Iris pigment epithelial cell (primary cell): ENCODE results near the gene SLC11A1.

Experiments
- DNase-seq: peaks from one replicate; pipeline ENCODE4 v3.0.0-alpha.2; 2011; ENCODE audit warnings: low read depth

SLC11A1 gene

GRCh38 chr2:218394298-218395089 is 12.4 kb downstream of the SLC11A1 start:
- no peak for DNase-seq

DNA sequence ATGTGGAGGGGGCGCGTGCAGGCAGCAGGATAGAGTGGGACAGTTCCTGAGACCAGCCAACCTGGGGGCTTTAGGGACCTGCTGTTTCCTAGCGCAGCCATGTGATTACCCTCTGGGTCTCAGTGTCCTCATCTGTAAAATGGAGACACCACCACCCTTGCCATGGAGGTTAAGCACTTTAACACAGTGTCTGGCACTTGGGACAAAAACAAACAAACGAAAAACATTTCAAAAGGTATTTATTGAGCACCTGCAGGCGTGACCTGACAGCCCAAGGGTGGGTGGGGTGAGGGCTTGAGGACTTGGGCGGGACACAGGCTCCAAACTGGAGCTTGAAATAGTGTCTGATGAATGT is 13.0 kb downstream of the SLC11A1 start:
- DNase-seq = no peak

DNA sequence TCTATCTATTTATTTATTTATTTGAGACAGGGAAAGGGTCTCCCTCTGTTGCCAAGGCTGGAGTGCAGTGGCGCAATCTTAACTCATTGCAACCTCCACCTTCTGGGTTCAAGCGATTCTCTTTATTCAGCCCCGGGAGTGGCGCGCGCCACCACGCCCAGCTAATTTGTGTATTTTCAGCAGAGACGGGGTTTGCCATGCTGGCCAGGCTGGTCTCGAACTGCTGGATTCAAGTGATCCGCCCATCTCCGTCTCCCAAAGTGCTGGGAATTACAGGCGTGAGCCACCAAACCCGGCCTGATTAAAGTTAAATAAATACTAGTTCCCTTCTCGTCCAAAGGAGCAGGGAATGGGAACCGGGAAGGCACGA is 13.4 kb downstream of the SLC11A1 start:
- no peak for DNase-seq

- peak; percentile 97 for DNase-seq
Measured at GRCh38 chr2:218395826-218396687, 14.0 kb downstream of the SLC11A1 start.

GRCh38 chr2:218396688-218397462 is 14.8 kb downstream of the SLC11A1 start:
- DNase-seq = peak; percentile 45

- DNase-seq = no peak
Measured at GRCh38 chr2:218397463-218397819, 15.4 kb downstream of the SLC11A1 start.

GRCh38 chr2:218397820-218398436 is 15.9 kb downstream of the SLC11A1 start:
- DNase-seq = peak; percentile 82

DNA sequence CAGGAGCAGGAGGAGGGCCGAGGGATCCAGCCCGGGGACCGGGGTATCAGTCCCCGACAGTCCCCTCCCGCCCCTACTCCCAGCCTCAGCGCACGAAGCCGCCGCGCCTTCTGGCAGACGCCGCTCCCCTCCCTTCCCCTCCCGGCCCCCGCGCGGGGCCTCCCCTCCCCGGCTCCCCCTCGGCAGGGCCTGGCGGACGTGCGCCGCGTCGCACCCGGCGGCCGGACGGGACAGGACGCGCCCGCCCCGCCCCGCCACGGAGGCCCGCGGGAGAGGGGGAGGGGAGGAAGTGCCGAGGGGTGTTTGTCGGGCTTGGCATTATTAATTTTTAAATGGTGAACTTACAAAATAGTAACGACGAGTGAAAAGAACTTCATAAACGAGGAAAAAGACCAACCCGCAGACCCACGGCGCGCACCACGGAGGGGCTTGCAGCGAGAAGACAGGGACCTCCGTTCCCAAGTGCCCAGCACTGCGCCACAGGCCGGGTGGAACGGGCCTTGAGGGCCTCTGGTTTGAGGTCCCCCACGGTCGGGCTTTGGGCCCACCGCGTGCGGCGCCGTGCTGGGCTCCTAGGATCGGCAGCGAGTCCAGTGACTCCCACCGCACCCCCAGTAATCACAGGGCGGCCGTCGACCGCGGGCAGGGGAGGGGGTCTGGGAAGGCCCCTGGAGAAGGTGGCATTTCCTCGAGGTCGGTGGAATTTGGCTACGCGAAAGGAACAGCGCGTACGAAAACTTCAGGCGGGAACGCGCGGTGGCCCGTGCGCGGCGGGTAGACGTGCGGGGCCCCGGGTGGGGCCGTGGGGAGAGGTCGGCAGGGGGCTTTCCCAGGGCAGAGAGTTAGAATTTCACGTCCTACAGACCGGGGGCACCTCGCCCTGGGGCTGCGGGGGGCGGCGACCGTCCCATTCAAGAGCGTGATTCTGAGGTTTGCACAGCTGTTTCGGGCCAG is 16.6 kb downstream of the SLC11A1 start:
- DNase-seq = peak; percentile 62

DNA sequence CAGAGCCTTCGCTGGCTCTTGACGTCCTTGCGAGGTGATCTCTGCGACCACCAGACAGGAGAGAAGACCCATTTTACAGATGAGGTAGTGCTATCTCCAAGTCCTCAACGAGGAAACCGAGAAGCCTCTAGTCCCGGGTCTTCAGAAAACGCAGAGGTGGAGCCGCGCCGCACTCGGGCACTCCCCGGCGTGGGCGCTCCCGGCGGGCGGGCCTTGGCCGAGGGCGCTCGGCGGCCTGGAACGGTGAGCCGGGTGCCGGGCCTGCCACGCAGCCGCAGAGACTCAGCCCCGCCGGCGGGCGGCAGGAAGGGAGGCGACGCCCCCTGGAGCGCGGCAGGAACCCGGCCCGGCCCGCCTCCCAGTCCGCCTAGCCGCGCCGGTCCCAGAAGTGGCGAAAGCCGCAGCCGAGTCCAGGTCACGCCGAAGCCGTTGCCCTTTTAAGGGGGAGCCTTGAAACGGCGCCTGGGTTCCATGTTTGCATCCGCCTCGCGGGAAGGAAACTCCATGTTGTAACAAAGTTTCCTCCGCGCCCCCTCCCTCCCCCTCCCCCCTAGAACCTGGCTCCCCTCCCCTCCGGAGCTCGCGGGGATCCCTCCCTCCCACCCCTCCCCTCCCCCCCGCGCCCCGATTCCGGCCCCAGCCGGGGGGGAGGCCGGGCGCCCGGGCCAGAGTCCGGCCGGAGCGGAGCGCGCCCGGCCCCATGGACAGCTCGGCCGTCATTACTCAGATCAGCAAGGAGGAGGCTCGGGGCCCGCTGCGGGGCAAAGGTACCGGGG is 17.5 kb downstream of the SLC11A1 start, which contains the start of gene CTDSP1:
TSS of gene CTDSP1 (plus strand) at position 478 of the 776 bp plus-strand sequence. CDS start at position 701, 223 bp downstream.
- peak; percentile 98 for DNase-seq

GRCh38 chr2:218400167-218400929 is 18.3 kb downstream of the SLC11A1 start:
- peak; percentile 37 for DNase-seq

- DNase-seq = no peak
Measured at GRCh38 chr2:218400930-218401881, 19.1 kb downstream of the SLC11A1 start.

DNA sequence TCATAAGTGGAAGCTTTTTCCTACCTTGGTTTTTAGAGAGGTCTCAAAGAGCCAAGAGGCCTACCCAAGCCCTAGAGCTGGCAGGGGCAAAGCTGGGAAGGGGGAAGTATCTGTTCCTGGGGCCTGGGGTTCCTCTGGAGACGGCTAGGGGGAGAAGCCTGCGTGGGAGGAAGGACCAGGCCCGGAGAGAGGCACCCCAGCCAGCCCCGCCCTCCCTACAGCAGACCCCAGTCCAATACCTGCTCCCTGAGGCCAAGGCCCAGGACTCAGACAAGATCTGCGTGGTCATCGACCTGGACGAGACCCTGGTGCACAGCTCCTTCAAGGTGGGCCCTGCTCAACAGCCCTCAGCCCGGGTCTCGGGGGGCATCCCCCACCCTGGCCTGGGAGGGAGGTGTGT is 19.8 kb downstream of the SLC11A1 start:
- DNase-seq = no peak

GRCh38 chr2:218402491-218402901 is 20.4 kb downstream of the SLC11A1 start:
- DNase-seq = no peak

DNA sequence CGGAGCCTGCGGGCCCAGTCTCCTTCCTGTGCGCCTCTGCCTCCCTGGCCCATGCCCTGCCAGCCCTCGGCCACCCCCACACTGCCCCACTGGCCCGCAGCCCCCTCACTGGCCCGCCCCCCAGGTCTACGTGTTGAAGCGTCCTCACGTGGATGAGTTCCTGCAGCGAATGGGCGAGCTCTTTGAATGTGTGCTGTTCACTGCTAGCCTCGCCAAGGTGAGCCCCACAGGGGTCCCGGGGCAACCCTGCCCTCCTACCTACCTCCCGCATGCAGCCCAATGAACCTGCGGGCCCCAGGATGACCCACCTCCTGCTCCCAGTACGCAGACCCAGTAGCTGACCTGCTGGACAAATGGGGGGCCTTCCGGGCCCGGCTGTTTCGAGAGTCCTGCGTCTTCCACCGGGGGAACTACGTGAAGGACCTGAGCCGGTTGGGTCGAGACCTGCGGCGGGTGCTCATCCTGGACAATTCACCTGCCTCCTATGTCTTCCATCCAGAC is 20.9 kb downstream of the SLC11A1 start:
- DNase-seq = no peak

DNA sequence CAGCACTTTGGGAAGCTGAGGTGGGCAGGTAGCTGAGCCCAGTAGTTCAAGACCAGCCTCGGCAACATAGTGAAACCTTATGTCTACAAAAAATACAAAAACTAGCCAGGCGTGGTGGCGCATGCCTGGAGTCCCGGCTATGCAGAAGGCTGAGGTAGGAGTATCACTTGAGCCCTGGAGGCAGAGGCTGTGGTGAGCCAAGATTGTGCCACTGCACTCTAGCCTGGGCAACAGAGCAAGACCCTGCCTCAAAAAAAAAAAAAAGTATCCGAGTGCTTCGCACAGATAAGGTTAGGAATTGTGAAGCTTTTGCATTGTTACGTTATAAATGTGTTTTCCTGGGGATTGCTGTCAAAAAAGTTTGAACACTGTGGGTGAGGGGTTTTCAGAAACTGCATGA is 21.7 kb downstream of the SLC11A1 start:
- no peak for DNase-seq

GRCh38 chr2:218404351-218405085 is 22.4 kb downstream of the SLC11A1 start:
- no peak for DNase-seq

DNA sequence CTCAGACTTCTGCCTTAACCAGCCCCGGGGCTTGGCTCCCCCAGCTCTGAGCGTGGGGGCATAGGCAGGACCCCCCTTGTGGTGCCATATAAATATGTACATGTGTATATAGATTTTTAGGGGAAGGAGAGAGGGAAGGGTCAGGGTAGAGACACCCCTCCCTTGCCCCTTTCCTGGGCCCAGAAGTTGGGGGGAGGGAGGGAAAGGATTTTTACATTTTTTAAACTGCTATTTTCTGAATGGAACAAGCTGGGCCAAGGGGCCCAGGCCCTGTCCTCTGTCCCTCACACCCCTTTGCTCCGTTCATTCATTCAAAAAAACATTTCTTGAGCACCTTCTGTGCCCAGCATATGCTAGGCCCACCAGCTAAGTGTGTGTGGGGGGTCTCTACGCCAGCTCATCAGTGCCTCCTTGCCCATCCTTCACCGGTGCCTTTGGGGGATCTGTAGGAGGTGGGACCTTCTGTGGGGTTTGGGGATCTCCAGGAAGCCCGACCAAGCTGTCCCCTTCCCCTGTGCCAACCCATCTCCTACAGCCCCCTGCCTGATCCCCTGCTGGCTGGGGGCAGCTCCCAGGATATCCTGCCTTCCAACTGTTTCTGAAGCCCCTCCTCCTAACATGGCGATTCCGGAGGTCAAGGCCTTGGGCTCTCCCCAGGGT is 23.1 kb downstream of the SLC11A1 start:
- DNase-seq = no peak
